ENCODE measurements around the gene RAB8B.

The RAB8B gene

GRCh38 chr15:63296195-63296594 lies 106.8 kb downstream of the RAB8B start:
- no peak for TF ChIP-seq ZNF274 (IDR thresholded peaks at IDR 0.05; ENCODE audit: low read depth, low read length)
- no peak overlapping the region for H3K4me3 ChIP-seq (ENCODE audit: low read length)

- no peak overlapping the region for H3K4me3 ChIP-seq (ENCODE audit: low read length)
These were observed 110.7 kb downstream of the RAB8B start for GRCh38 chr15:63299943-63300575.

GRCh38 chr15:63301088-63301487 lies 111.7 kb downstream of the RAB8B start:
- no peak for TF ChIP-seq ZNF274 (IDR thresholded peaks at IDR 0.05; ENCODE audit: low read depth, low read length)
- H3K4me3 ChIP-seq (ENCODE audit: low read length) = no peak overlapping the region

More at GRCh38 chr15:63299943-63300575, 110.7 kb downstream of the RAB8B start:
- no peak for TF ChIP-seq ZNF274 (IDR thresholded peaks at IDR 0.05; ENCODE audit: low read depth, low read length)

- no peak for TF ChIP-seq ZNF274 (IDR thresholded peaks at IDR 0.05; ENCODE audit: low read depth, low read length)
- H3K4me3 ChIP-seq (ENCODE audit: low read length) = no peak overlapping the region
These were observed 115.9 kb downstream of the RAB8B start for GRCh38 chr15:63305260-63305659.

- TF ChIP-seq ZNF274 (IDR thresholded peaks at IDR 0.05; ENCODE audit: low read depth, low read length) = no peak
- no peak overlapping the region for H3K4me3 ChIP-seq (ENCODE audit: low read length)
These were observed 117.2 kb downstream of the RAB8B start for GRCh38 chr15:63306492-63307073.

GRCh38 chr15:63308491-63308890 lies 119.1 kb downstream of the RAB8B start:
- TF ChIP-seq ZNF274 (IDR thresholded peaks at IDR 0.05; ENCODE audit: low read depth, low read length) = no peak
- H3K4me3 ChIP-seq (ENCODE audit: low read length) = no peak overlapping the region

- TF ChIP-seq ZNF274 (IDR thresholded peaks at IDR 0.05; ENCODE audit: low read depth, low read length) = no peak
These were observed 119.5 kb downstream of the RAB8B start for GRCh38 chr15:63308947-63309346.

GRCh38 chr15:63310646-63311045 lies 121.2 kb downstream of the RAB8B start:
- no peak overlapping the region for H3K4me3 ChIP-seq (ENCODE audit: low read length)
- no peak for TF ChIP-seq ZNF274 (IDR thresholded peaks at IDR 0.05; ENCODE audit: low read depth, low read length)

More at GRCh38 chr15:63308947-63309346, 119.5 kb downstream of the RAB8B start:
- H3K4me3 ChIP-seq (ENCODE audit: low read length) = no peak overlapping the region

- H3K4me3 ChIP-seq (ENCODE audit: low read length) = no peak overlapping the region
- no peak for TF ChIP-seq ZNF274 (IDR thresholded peaks at IDR 0.05; ENCODE audit: low read depth, low read length)
These were observed 122.9 kb downstream of the RAB8B start for GRCh38 chr15:63312286-63312685.

GRCh38 chr15:63313825-63314224 lies 124.4 kb downstream of the RAB8B start:
- no peak for TF ChIP-seq ZNF274 (IDR thresholded peaks at IDR 0.05; ENCODE audit: low read depth, low read length)
- no peak overlapping the region for H3K4me3 ChIP-seq (ENCODE audit: low read length)

GRCh38 chr15:63314409-63314808 lies 125.0 kb downstream of the RAB8B start:
- H3K4me3 ChIP-seq (ENCODE audit: low read length) = no peak overlapping the region
- no peak for TF ChIP-seq ZNF274 (IDR thresholded peaks at IDR 0.05; ENCODE audit: low read depth, low read length)

Measured in GM08714 (cell line).